Calu3 (cell line): Measurements from ENCODE around the gene CCL20. TPM values are rescaled to one million over a fixed set of nuclear protein-coding genes. Genes with fewer than 3 reads are reported as not detected.

Experiments
- BruUV-seq: library from RNA; stranded (reverse); fragments of 400-500 nt; replicated peaks from 2 replicates; lab custom pipeline; 2021; lab: Mats Ljungman, UMichigan
- CTCF ChIA-PET: fragments of 300-600 bp; sonication (Branson Sonifier 250); formaldehyde crosslinking; loops from one replicate; lab custom pipeline; 2022; ENCODE audit warnings: antibody characterized with exemption; lab: Charles Lee
- DNase-seq: peaks from one replicate; pipeline ENCODE4 v3.0.0; 2022
- H3K27ac Mint-ChIP-seq: one replicate; pipeline ENCODE4 v1.8.0; 2022; ENCODE audit warnings: mixed read lengths; ENCODE audit not compliant: unreplicated experiment
- H3K27me3 Mint-ChIP-seq: one replicate; pipeline ENCODE4 v1.8.0; 2022; ENCODE audit warnings: mixed read lengths; ENCODE audit not compliant: unreplicated experiment
- H3K36me3 Mint-ChIP-seq: one replicate; pipeline ENCODE4 v1.8.0; 2022; ENCODE audit warnings: mild to moderate bottlenecking, moderate library complexity, mixed read lengths; ENCODE audit not compliant: insufficient read depth, unreplicated experiment
- H3K4me1 Mint-ChIP-seq: one replicate; pipeline ENCODE4 v1.8.0; 2022; ENCODE audit warnings: mild to moderate bottlenecking, low read depth, mixed read lengths; ENCODE audit not compliant: unreplicated experiment
- H3K4me3 Mint-ChIP-seq: one replicate; pipeline ENCODE4 v1.8.0; 2022; ENCODE audit warnings: mild to moderate bottlenecking, low read depth, moderate library complexity, mixed read lengths; ENCODE audit not compliant: unreplicated experiment
- H3K9me3 Mint-ChIP-seq: one replicate; pipeline ENCODE4 v1.8.0; 2022; ENCODE audit warnings: low read depth, mixed read lengths; ENCODE audit not compliant: unreplicated experiment
- intact Hi-C: fragments of 100-400 bp; cut with micrococcal nuclease; formaldehyde crosslinking; loops from one replicate; pipeline ENCODE4 v1.10.0; 2022; ENCODE audit not compliant: unreplicated experiment
- total RNA-seq: library from RNA; stranded (reverse); gene quantifications from 2 replicates; pipeline ENCODE4 v1.2.3, GENCODE V29; 2022
- TF ChIP-seq, protein P1 (sequence below): fragments of 200-600 bp; IDR thresholded peaks from one replicate; pipeline ENCODE4 v1.8.0; 2022; ENCODE audit warnings: antibody characterized with exemption; ENCODE audit not compliant: unreplicated experiment

CCL20 gene
- total RNA-seq, 1 experiment from 2014 or later: 39.9 TPM

GRCh38 chr2:227783404-227784138, 30.1 kb upstream of the CCL20 start:
- DNase-seq: no peak
- intact Hi-C loops: no loop called here
- Mint-ChIP-seq H3K4me3 (no peak overlapping the region), H3K4me1 (peaks cover 40% of the 10 kb centered on the region), H3K27me3 (no peaks in the 10 kb centered on the region), H3K9me3 (no peaks in the 10 kb centered on the region), H3K27ac (no peak overlapping the region), H3K36me3 (no peaks in the 10 kb centered on the region)
- BruUV-seq: no TSS peak
- CTCF ChIA-PET: interaction anchor here (0.6 to 1.1 kb wide), 2 partner anchors 10 to 273 kb away, joined by 3 read pairs; no protein-coding TSS in a partner anchor
- TF ChIP-seq, protein P1, sequence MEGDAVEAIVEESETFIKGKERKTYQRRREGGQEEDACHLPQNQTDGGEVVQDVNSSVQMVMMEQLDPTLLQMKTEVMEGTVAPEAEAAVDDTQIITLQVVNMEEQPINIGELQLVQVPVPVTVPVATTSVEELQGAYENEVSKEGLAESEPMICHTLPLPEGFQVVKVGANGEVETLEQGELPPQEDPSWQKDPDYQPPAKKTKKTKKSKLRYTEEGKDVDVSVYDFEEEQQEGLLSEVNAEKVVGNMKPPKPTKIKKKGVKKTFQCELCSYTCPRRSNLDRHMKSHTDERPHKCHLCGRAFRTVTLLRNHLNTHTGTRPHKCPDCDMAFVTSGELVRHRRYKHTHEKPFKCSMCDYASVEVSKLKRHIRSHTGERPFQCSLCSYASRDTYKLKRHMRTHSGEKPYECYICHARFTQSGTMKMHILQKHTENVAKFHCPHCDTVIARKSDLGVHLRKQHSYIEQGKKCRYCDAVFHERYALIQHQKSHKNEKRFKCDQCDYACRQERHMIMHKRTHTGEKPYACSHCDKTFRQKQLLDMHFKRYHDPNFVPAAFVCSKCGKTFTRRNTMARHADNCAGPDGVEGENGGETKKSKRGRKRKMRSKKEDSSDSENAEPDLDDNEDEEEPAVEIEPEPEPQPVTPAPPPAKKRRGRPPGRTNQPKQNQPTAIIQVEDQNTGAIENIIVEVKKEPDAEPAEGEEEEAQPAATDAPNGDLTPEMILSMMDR: no peak

DNA sequence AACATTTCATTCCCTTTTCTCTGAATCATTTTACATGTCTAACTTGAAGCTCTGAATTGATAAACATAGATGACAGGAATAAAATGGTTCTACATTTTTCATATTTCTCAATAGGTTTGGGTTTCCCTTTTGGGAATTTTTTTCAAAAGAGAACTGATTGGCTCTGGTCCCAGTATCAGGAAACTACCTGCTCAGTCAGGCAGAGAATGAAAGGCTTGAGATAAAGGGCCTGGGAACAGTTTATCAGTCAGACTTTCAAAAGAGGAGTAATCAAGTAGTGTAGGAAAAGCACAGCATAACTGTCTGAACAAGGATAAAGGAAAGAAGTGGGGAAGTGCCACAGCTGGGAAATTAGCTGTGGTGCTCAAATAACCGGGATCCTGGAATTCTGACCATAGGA, 28.3 kb upstream of the CCL20 start:
- no peak for DNase-seq

GRCh38 chr2:227788561-227789018, 25.1 kb upstream of the CCL20 start:
- H3K27ac Mint-ChIP-seq: peak overlapping the region; percentile 25
- CTCF ChIA-PET: no interaction called here
- H3K4me3 Mint-ChIP-seq: no peak overlapping the region
- no peaks in the 10 kb centered on the region for H3K36me3 Mint-ChIP-seq
- no peaks in the 10 kb centered on the region for H3K27me3 Mint-ChIP-seq
- no peak for DNase-seq
- H3K9me3 Mint-ChIP-seq: no peaks in the 10 kb centered on the region
- no TSS peak for BruUV-seq
- TF ChIP-seq, protein P1: no peak
- intact Hi-C loops: no loop called here
- peaks cover 48% of the 10 kb centered on the region for H3K4me1 Mint-ChIP-seq

More for the DNA sequence above, 28.3 kb upstream of the CCL20 start:
- TF ChIP-seq, protein P1: no peak
- Mint-ChIP-seq H3K4me3 (no peak overlapping the region), H3K27ac (peak overlapping the region; percentile 27), H3K9me3 (no peaks in the 10 kb centered on the region), H3K36me3 (no peaks in the 10 kb centered on the region), H3K27me3 (no peaks in the 10 kb centered on the region), H3K4me1 (peaks cover 57% of the 10 kb centered on the region)
- intact Hi-C loops: no loop called here
- no TSS peak for BruUV-seq
- CTCF ChIA-PET: no interaction called here

- H3K36me3 Mint-ChIP-seq: no peaks in the 10 kb centered on the region
- BruUV-seq: no TSS peak
- no peak for DNase-seq
- TF ChIP-seq, protein P1: no peak
- H3K27ac Mint-ChIP-seq: peak overlapping the region; percentile 25
- CTCF ChIA-PET: interaction anchor here (1.1 kb wide), 1 partner anchor 14 kb away, joined by 3 read pairs; no protein-coding TSS in a partner anchor
- intact Hi-C loops: no loop called here
- no peaks in the 10 kb centered on the region for H3K27me3 Mint-ChIP-seq
- H3K4me3 Mint-ChIP-seq: no peak overlapping the region
- peaks cover 48% of the 10 kb centered on the region for H3K4me1 Mint-ChIP-seq
- no peaks in the 10 kb centered on the region for H3K9me3 Mint-ChIP-seq
Observed at GRCh38 chr2:227789803-227790202, 23.8 kb upstream of the CCL20 start.
